HepG2 (cell line): Measurements from ENCODE around the gene LTBR. TPM values are rescaled to one million over a fixed set of nuclear protein-coding genes. Genes with fewer than 3 reads are reported as not detected.
A peak's percentile ranks its signal among the peaks of the same experiment; 100 is the strongest.

Source experiments
- ARNT2 ChIP-seq: sonication (generic); formaldehyde crosslinking; IDR thresholded peaks from 2 replicates; pipeline ENCODE4 v1.8.0; 2022; ENCODE audit warnings: mild to moderate bottlenecking, low read depth, missing genetic modification reagents, moderate library complexity
- CBX1 ChIP-seq: IDR thresholded peaks from one replicate; pipeline ENCODE4 v1.6.1; 2016; ENCODE audit warnings: antibody characterized with exemption, low read depth
- FOSL2 ChIP-seq: sonication (generic); formaldehyde crosslinking; IDR thresholded peaks from 2 replicates; pipeline ENCODE4 v1.4.0; 2020; ENCODE audit warnings: missing genetic modification reagents
- HHEX ChIP-seq: IDR thresholded peaks from 2 replicates; pipeline ENCODE4 v1.6.1; 2016; ENCODE audit warnings: control low read depth
- HOXA3 ChIP-seq: sonication (generic); formaldehyde crosslinking; IDR thresholded peaks from 2 replicates; pipeline ENCODE4 v1.5.0; 2020; ENCODE audit warnings: missing genetic modification reagents
- JUND ChIP-seq: sonication (generic); formaldehyde crosslinking; IDR thresholded peaks from 2 replicates; pipeline ENCODE4 v1.8.0; 2022; ENCODE audit warnings: mild to moderate bottlenecking, missing genetic modification reagents
- MEF2D ChIP-seq: sonication (generic); formaldehyde crosslinking; IDR thresholded peaks from 2 replicates; pipeline ENCODE4 v1.5.1; 2020; ENCODE audit warnings: mild to moderate bottlenecking, missing genetic modification reagents
- MYNN ChIP-seq: sonication (generic); formaldehyde crosslinking; IDR thresholded peaks from 2 replicates; pipeline ENCODE4 v1.4.0; 2020; ENCODE audit warnings: mild to moderate bottlenecking, low read depth, missing genetic modification reagents
- NFIC ChIP-seq: IDR thresholded peaks from 2 replicates; pipeline ENCODE4 v1.6.1; 2012; ENCODE audit warnings: mild to moderate bottlenecking, low read length, inconsistent platforms
- PAF1 ChIP-seq: IDR thresholded peaks from 2 replicates; pipeline ENCODE4 v1.6.1; 2016; ENCODE audit warnings: missing genetic modification reagents, missing compliant biosample characterization
- RNF2 ChIP-seq: fragments of 450-650 bp; conservative IDR thresholded peaks from 2 replicates; pipeline ENCODE4 v1.6.1; 2016; ENCODE audit warnings: low read depth
- SALL1 ChIP-seq: sonication (generic); formaldehyde crosslinking; IDR thresholded peaks from 2 replicates; pipeline ENCODE4 v1.8.0; 2022; ENCODE audit warnings: mild to moderate bottlenecking, missing genetic modification reagents
- SIX1 ChIP-seq: sonication (generic); formaldehyde crosslinking; IDR thresholded peaks from 2 replicates; pipeline ENCODE4 v1.4.0; 2020; ENCODE audit warnings: missing genetic modification reagents, borderline replicate concordance
- TBP ChIP-seq: sonication (generic); formaldehyde crosslinking; IDR thresholded peaks from 2 replicates; pipeline ENCODE4 v1.5.0; 2020; ENCODE audit warnings: missing genetic modification reagents
- YY1 ChIP-seq: IDR thresholded peaks from 2 replicates; pipeline ENCODE4 v1.6.1; 2011; ENCODE audit warnings: low read length, low read depth, moderate library complexity, mild to moderate bottlenecking; ENCODE audit not compliant: insufficient read depth, insufficient replicate concordance
- ZBTB42 ChIP-seq: sonication (generic); formaldehyde crosslinking; IDR thresholded peaks from 2 replicates; pipeline ENCODE4 v1.5.0; 2020; ENCODE audit warnings: mild to moderate bottlenecking, missing genetic modification reagents
- ZKSCAN1 ChIP-seq: fragments of 150-350 bp; IDR thresholded peaks from 2 replicates; pipeline ENCODE4 v1.6.1; 2014; ENCODE audit warnings: low read length
- ZNF121 ChIP-seq: sonication (generic); formaldehyde crosslinking; IDR thresholded peaks from 2 replicates; pipeline ENCODE4 v1.5.0; 2020; ENCODE audit warnings: mild to moderate bottlenecking, missing genetic modification reagents
- ZNF180 ChIP-seq: sonication (generic); formaldehyde crosslinking; IDR thresholded peaks from 2 replicates; pipeline ENCODE4 v1.4.0; 2020; ENCODE audit warnings: low read depth, missing genetic modification reagents, borderline replicate concordance
- ZNF510 ChIP-seq: sonication (generic); formaldehyde crosslinking; IDR thresholded peaks from 2 replicates; pipeline ENCODE4 v1.4.0; 2020; ENCODE audit warnings: low read depth, mild to moderate bottlenecking, missing genetic modification reagents
- ZNF615 ChIP-seq: sonication (generic); formaldehyde crosslinking; IDR thresholded peaks from 2 replicates; pipeline ENCODE4 v1.5.0; 2020; ENCODE audit warnings: mild to moderate bottlenecking, missing genetic modification reagents, borderline replicate concordance
- ZNF703 ChIP-seq: sonication (generic); formaldehyde crosslinking; IDR thresholded peaks from 2 replicates; pipeline ENCODE4 v1.5.1; 2020; ENCODE audit warnings: missing genetic modification reagents, mild to moderate bottlenecking, moderate library complexity, borderline replicate concordance
- ZSCAN9 ChIP-seq: IDR thresholded peaks from 2 replicates; pipeline ENCODE4 v1.6.1; 2016; ENCODE audit warnings: borderline replicate concordance
- ZZZ3 ChIP-seq: sonication (generic); formaldehyde crosslinking; IDR thresholded peaks from 2 replicates; pipeline ENCODE4 v1.4.0; 2020; ENCODE audit warnings: missing genetic modification reagents, mild to moderate bottlenecking, borderline replicate concordance
- polyA plus RNA-seq, 8 experiments: library from polyadenylated mRNA; depleted of rRNA in 3 of 8; stranded (reverse) in 7 of 8; unstranded in 1 of 8; fragments of >200 nt; fragmentation: Illumina TruSeq in 4 of 8; extraction: Trizol in 4 of 8; gene quantifications; 2 replicates each; pipeline versions ENCODE4 v1.2.1 to v1.2.3, GENCODE V29; 2011 to 2016; ENCODE audit warnings: low read depth in 4 of 8, missing spikeins in 1 of 8, mixed read lengths in 1 of 8; ENCODE audit not compliant: insufficient read depth in 1 of 8
- total RNA-seq, 5 experiments: library from RNA; depleted of rRNA; stranded (reverse); fragments of >200 nt; fragmentation: Illumina TruSeq; extraction: Trizol; gene quantifications; 2 replicates each; pipeline ENCODE4 v1.2.3, GENCODE V29; 2016; ENCODE audit warnings: low read depth in 1 of 5
- TF ChIP-seq, protein P1 (sequence below): sonication (generic); formaldehyde crosslinking; IDR thresholded peaks from 2 replicates; pipeline ENCODE4 v1.4.0; 2020; ENCODE audit warnings: low read depth, mild to moderate bottlenecking, missing genetic modification reagents
- TF ChIP-seq, protein P2 (sequence below): sonication (generic); formaldehyde crosslinking; IDR thresholded peaks from 2 replicates; pipeline ENCODE4 v1.8.1; 2023; ENCODE audit warnings: missing genetic modification reagents, mild to moderate bottlenecking, borderline replicate concordance
- TF ChIP-seq, protein P3 (sequence below): sonication (generic); formaldehyde crosslinking; IDR thresholded peaks from 2 replicates; pipeline ENCODE4 v1.8.1; 2023; ENCODE audit warnings: mild to moderate bottlenecking, missing genetic modification reagents
- TF ChIP-seq, protein P4 (sequence below), 2 experiments: sonication (generic) in 1 of 2; formaldehyde crosslinking in 1 of 2; IDR thresholded peaks; 2 replicates each; pipeline versions ENCODE4 v1.5.1 to v1.6.1; 2011 to 2020; ENCODE audit warnings: borderline replicate concordance in 1 of 2, low read depth in 1 of 2, low read length in 1 of 2, mild to moderate bottlenecking in 1 of 2, missing genetic modification reagents in 1 of 2, moderate library complexity in 1 of 2

LTBR gene
- total and polyA plus RNA-seq, 2 of the 13 experiments (the other 11 are each of a cell fraction or from before 2014, with no cell fraction given), result 31.4 to 34.8 TPM

DNA sequence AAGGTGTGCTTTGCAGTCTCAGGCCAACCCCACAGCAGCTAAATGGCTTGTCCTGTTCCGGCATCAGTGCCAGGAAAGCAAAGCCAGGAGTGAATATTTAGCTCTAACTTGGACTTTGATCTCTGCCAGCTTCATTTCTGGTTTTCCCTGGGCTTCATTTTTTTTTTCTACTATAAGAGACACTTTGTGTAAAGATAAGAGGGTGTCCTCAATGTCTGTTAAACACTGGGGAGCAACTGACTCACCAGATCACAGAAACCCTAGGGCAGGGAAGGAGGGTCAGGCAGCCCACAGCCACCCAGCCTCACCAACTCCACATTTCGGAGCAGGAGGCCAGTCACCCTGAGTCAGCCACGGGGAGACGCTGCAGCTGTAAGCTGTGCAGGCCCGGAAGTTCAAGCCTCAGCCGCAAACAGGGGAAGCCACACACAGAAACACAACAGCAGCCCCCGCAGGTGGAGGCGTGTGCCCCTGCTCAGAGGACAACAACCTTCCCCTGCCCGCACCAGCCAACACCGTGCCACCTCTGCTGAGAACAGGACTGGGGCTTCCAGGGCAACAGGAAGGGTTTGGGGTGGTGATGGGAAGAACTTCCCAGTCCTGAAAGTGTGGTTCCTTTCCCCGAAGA lies 48.4 kb upstream of the LTBR start (continued):
- TF ChIP-seq, protein P1, sequence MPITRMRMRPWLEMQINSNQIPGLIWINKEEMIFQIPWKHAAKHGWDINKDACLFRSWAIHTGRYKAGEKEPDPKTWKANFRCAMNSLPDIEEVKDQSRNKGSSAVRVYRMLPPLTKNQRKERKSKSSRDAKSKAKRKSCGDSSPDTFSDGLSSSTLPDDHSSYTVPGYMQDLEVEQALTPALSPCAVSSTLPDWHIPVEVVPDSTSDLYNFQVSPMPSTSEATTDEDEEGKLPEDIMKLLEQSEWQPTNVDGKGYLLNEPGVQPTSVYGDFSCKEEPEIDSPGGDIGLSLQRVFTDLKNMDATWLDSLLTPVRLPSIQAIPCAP (CRISPR knock-in tag), result no peak
- TF ChIP-seq TBP (no peak), RNF2 (no peak), SIX1 (no peak; the same call in 1 of the 2 replicates), ZNF121 (CRISPR knock-in tag) (0 out of 2 replicates have a peak, but pooled peaks have one; percentile 6), CBX1 (no peak), HOXA3 (CRISPR knock-in tag) (no peak; the same call in none of the 2 replicates), ZNF703 (no peak), FOSL2 (CRISPR knock-in tag) (peak; percentile 84), ZZZ3 (CRISPR knock-in tag) (no peak; the same call in 1 of the 2 replicates), ZNF510 (CRISPR knock-in tag) (no peak), ZNF615 (CRISPR knock-in tag) (no peak), ZKSCAN1 (no peak), MYNN (CRISPR knock-in tag) (no peak), MEF2D (CRISPR knock-in tag) (peak; percentile 48; the same call in 1 of the 2 replicates), ZSCAN9 (peak; percentile 35; the same call in 1 of the 2 replicates), SALL1 (CRISPR knock-in tag) (peak; percentile 43), ZBTB42 (CRISPR knock-in tag) (no peak), ARNT2 (peak; percentile 72; the same call in 1 of the 2 replicates), HHEX (CRISPR knock-in tag) (no peak), PAF1 (CRISPR knock-in tag) (no peak), NFIC (no peak), YY1 (peak; percentile 26), ZNF180 (CRISPR knock-in tag) (no peak), JUND (CRISPR knock-in tag) (no peak)
- TF ChIP-seq, protein P2, sequence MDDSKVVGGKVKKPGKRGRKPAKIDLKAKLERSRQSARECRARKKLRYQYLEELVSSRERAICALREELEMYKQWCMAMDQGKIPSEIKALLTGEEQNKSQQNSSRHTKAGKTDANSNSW, result no peak
- TF ChIP-seq, protein P3, sequence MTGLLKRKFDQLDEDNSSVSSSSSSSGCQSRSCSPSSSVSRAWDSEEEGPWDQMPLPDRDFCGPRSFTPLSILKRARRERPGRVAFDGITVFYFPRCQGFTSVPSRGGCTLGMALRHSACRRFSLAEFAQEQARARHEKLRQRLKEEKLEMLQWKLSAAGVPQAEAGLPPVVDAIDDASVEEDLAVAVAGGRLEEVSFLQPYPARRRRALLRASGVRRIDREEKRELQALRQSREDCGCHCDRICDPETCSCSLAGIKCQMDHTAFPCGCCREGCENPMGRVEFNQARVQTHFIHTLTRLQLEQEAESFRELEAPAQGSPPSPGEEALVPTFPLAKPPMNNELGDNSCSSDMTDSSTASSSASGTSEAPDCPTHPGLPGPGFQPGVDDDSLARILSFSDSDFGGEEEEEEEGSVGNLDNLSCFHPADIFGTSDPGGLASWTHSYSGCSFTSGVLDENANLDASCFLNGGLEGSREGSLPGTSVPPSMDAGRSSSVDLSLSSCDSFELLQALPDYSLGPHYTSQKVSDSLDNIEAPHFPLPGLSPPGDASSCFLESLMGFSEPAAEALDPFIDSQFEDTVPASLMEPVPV (CRISPR knock-in tag), result no peak
- TF ChIP-seq, protein P4, sequence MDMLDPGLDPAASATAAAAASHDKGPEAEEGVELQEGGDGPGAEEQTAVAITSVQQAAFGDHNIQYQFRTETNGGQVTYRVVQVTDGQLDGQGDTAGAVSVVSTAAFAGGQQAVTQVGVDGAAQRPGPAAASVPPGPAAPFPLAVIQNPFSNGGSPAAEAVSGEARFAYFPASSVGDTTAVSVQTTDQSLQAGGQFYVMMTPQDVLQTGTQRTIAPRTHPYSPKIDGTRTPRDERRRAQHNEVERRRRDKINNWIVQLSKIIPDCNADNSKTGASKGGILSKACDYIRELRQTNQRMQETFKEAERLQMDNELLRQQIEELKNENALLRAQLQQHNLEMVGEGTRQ (IDR thresholded peaks at IDR 0.05; ENCODE audit: low read depth, low read length), result no peak
- TF ChIP-seq, protein P4 (CRISPR knock-in tag; IDR thresholded peaks at IDR 0.05; ENCODE audit: borderline replicate concordance), result no peak
